AG09319 (cell line): ENCODE results near the gene ARSD.
"Not testable (repeated sequence)": the region's sequence is repeated elsewhere in the genome, so short reads cannot be mapped to it uniquely, and the experiment has no call there.

ENCODE experiments used
- DNase-seq: peaks from one replicate; pipeline ENCODE4 v3.0.0-alpha.2; 2010; ENCODE audit warnings: low read depth; ENCODE audit errors: extremely low read depth
- CTCF ChIP-seq: IDR thresholded peaks from 2 replicates; pipeline ENCODE4 v1.5.1; 2011; ENCODE audit warnings: low read depth, mild to moderate bottlenecking, inconsistent platforms, low read length, moderate library complexity

ARSD gene

GRCh38 chrX:2928191-2928582, 952 bp downstream of the ARSD start:
- DNase-seq, result peak; percentile 25
- TF ChIP-seq CTCF, result no peak

- no peak for TF ChIP-seq CTCF
- DNase-seq, result no peak
These were observed 2.4 kb downstream of the ARSD start for GRCh38 chrX:2926664-2927275.

GRCh38 chrX:2926255-2926654, 2.9 kb downstream of the ARSD start:
- DNase-seq, result not testable (repeated sequence)

- no peak for TF ChIP-seq CTCF
- no peak for DNase-seq
These were observed 5.0 kb downstream of the ARSD start for GRCh38 chrX:2924151-2924550.

GRCh38 chrX:2921750-2922149, 7.4 kb downstream of the ARSD start:
- DNase-seq, result no peak
- TF ChIP-seq CTCF, result no peak

- TF ChIP-seq CTCF, result no peak
- DNase-seq, result no peak
These were observed 7.9 kb downstream of the ARSD start for GRCh38 chrX:2921193-2921592.

- TF ChIP-seq CTCF, result no peak
- DNase-seq, result no peak
These were observed 11.4 kb downstream of the ARSD start for GRCh38 chrX:2917767-2918166.

- no peak; the same call in none of the 2 replicates for TF ChIP-seq CTCF
- no peak for DNase-seq
These were observed 16.0 kb downstream of the ARSD start for GRCh38 chrX:2913118-2913517.
